ENCODE data around the gene LY6G6C. TPM values are rescaled to one million over a fixed set of nuclear protein-coding genes. Genes with fewer than 3 reads are reported as not detected.

LY6G6C gene
- total and polyA plus RNA-seq, 2 of the 13 experiments (the other 11 are each of a cell fraction or from before 2014, with no cell fraction given): 0.15 TPM; not detected in 1

- TF ChIP-seq, protein P1, sequence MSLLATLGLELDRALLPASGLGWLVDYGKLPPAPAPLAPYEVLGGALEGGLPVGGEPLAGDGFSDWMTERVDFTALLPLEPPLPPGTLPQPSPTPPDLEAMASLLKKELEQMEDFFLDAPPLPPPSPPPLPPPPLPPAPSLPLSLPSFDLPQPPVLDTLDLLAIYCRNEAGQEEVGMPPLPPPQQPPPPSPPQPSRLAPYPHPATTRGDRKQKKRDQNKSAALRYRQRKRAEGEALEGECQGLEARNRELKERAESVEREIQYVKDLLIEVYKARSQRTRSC (CRISPR knock-in tag; IDR thresholded peaks at IDR 0.05; ENCODE audit: low read depth): no peak
- TF ChIP-seq JUN (CRISPR knock-in tag; IDR thresholded peaks at IDR 0.05) (no peak; the same call in none of the 2 replicates), ZNF350 (CRISPR knock-in tag; IDR thresholded peaks at IDR 0.05; ENCODE audit: borderline replicate concordance, low read depth) (no peak), ZNF816 (CRISPR knock-in tag; IDR thresholded peaks at IDR 0.05; ENCODE audit: borderline replicate concordance) (no peak), ZSCAN29 (CRISPR knock-in tag; conservative IDR thresholded peaks at IDR 0.05) (0 out of 2 replicates have a peak, but pooled peaks have one; percentile 20), TBX2 (CRISPR knock-in tag; IDR thresholded peaks at IDR 0.05; ENCODE audit: borderline replicate concordance) (peak; percentile 46; the same call in 1 of the 2 replicates), RFX3 (CRISPR knock-in tag; IDR thresholded peaks at IDR 0.05) (no peak), KAT7 (CRISPR knock-in tag; IDR thresholded peaks at IDR 0.05; ENCODE audit: borderline replicate concordance) (no peak), HIVEP1 (CRISPR knock-in tag; IDR thresholded peaks at IDR 0.05) (no peak; the same call in 1 of the 2 replicates), HINFP (CRISPR knock-in tag; IDR thresholded peaks at IDR 0.05; ENCODE audit: low read depth) (no peak), HNRNPK (IDR thresholded peaks at IDR 0.05; ENCODE audit: low read depth, low read length, poor library complexity, severe bottlenecking) (no peak), ZNF138 (CRISPR knock-in tag; IDR thresholded peaks at IDR 0.05; ENCODE audit: low read depth) (no peak), GMEB2 (CRISPR knock-in tag; IDR thresholded peaks at IDR 0.05; ENCODE audit: low read depth) (no peak), MTA3 (CRISPR knock-in tag; IDR thresholded peaks at IDR 0.05) (no peak), KLF6 (CRISPR knock-in tag; IDR thresholded peaks at IDR 0.05) (no peak), ZNF563 (CRISPR knock-in tag; IDR thresholded peaks at IDR 0.05) (0 out of 2 replicates have a peak, but pooled peaks have one; percentile 21), ZNF484 (CRISPR knock-in tag; IDR thresholded peaks at IDR 0.05; ENCODE audit: borderline replicate concordance, low read depth) (no peak), NR2F2 (IDR thresholded peaks at IDR 0.05; ENCODE audit: borderline replicate concordance, low read depth) (no peak), FOXA1 (IDR thresholded peaks at IDR 0.05) (no peak), FOXA1 (CRISPR knock-in tag; IDR thresholded peaks at IDR 0.05) (no peak), ZNF260 (CRISPR knock-in tag; IDR thresholded peaks at IDR 0.05; ENCODE audit: borderline replicate concordance, low read depth) (no peak), ZNF737 (CRISPR knock-in tag; IDR thresholded peaks at IDR 0.05; ENCODE audit: borderline replicate concordance) (no peak), SALL2 (CRISPR knock-in tag; IDR thresholded peaks at IDR 0.05) (no peak; the same call in 1 of the 2 replicates)
- TF ChIP-seq, protein P2, sequence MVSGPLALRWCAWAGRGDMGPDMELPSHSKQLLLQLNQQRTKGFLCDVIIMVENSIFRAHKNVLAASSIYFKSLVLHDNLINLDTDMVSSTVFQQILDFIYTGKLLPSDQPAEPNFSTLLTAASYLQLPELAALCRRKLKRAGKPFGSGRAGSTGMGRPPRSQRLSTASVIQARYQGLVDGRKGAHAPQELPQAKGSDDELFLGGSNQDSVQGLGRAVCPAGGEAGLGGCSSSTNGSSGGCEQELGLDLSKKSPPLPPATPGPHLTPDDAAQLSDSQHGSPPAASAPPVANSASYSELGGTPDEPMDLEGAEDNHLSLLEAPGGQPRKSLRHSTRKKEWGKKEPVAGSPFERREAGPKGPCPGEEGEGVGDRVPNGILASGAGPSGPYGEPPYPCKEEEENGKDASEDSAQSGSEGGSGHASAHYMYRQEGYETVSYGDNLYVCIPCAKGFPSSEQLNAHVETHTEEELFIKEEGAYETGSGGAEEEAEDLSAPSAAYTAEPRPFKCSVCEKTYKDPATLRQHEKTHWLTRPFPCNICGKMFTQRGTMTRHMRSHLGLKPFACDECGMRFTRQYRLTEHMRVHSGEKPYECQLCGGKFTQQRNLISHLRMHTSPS (CRISPR knock-in tag; IDR thresholded peaks at IDR 0.05; ENCODE audit: low read depth): no peak; the same call in 1 of the 2 replicates
These were observed 12.8 kb upstream of the LY6G6C start (continued) for GRCh38 chr6:31734247-31734820.

Measured in HepG2 (cell line).